DMS79 (cell line): ENCODE data around the gene ICE1.

Experiments
- DNase-seq: peaks from one replicate; lab custom pipeline; 2025; lab: John Stamatoyannopoulos, UW

ICE1 gene

DNA sequence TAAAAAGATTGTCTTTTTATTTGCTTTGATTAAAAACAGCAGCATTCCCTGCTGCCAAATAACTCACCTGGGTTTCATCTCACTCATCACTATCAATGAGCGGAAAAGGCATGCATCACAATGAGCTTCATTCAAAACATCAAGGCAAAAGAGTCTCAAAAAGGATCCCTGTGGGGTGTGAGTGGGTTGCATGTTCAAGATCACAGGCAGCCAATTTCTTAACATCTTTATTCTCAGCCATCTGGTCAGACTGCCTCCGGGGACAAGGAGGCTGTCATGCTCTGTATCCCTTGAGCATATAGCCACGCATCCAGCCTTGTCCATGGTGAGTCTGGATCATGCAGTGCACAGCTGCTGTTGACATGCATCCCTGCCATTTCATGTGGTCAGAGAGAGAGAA is 117.1 kb downstream of the ICE1 start:
- no peak for DNase-seq
